ENCODE data around the gene OBSL1. TPM values are rescaled to one million over a fixed set of nuclear protein-coding genes. Genes with fewer than 3 reads are reported as not detected.

OBSL1 gene
- total RNA-seq, 2 donors from 2014 or later = 11.0 to 11.9 TPM

DNA sequence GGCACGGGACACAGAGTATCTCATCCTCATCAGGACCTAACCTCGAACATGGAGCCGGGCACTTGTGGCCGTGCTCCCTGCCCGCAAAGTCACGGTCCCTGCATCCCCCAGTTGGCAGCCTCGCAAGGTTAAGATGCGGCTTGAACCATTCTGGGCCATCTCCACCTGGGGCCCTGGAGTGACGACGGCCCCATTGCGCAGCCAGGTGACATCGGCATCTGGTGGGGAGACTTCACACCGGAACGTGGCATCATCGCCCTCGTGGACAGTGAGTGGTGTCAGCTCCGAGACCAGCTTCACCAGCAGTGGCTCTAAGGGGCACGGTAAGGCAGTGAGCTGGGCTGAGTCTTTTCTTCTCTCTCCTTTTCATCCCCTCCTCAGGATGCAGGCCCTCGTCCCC is 14.9 kb downstream of the OBSL1 start:
- no peak for ATAC-seq
- intact Hi-C loops (cut with DNase I, micrococcal nuclease) = no loop called here

DNA sequence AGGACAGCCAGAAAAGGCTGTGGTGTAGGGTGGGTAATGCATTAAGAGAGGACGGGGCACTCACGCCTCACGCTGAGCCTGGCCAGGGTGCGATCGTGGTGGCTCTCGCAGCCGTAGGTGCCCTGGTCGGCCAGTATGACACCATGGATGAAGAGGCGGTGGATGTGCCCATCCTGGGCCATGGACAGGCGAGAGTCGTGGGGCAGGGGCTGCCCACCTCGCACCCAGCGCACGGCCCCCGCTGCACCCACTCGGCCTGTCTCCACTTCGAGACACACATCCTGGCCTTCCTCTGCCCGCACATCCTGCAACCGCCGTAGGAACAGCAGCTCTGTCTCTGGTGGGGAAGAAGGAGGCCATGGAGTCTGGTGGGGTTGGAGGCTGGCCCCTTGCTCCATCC is 15.4 kb downstream of the OBSL1 start:
- DNase-seq (no peak), ATAC-seq (no peak)
- intact Hi-C loops (cut with DNase I, micrococcal nuclease) = no loop called here

More for the DNA sequence above, 14.9 kb downstream of the OBSL1 start:
- DNase-seq = no peak

DNA sequence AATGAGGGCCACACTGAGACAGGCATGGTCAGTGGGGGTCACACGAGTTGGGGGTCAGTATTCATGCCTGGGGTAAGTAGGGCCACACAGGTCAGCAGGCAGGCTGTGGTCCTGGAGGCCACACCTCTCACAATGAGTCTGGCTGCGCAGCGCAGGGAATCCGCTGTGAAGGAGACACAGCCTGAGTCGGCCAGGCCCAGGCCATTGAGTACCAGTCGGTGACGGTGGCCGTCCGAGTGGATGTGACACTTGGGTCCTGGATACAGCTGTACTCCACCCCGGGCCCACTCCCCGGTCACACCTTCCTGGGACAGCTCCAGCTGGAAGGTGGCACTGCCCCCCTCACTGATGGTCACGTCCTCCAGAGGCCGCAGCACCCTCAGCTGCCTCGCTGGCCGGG is 17.0 kb downstream of the OBSL1 start:
- ATAC-seq (no peak), DNase-seq (no peak)
- intact Hi-C loops (cut with DNase I, micrococcal nuclease) = no loop called here

DNA sequence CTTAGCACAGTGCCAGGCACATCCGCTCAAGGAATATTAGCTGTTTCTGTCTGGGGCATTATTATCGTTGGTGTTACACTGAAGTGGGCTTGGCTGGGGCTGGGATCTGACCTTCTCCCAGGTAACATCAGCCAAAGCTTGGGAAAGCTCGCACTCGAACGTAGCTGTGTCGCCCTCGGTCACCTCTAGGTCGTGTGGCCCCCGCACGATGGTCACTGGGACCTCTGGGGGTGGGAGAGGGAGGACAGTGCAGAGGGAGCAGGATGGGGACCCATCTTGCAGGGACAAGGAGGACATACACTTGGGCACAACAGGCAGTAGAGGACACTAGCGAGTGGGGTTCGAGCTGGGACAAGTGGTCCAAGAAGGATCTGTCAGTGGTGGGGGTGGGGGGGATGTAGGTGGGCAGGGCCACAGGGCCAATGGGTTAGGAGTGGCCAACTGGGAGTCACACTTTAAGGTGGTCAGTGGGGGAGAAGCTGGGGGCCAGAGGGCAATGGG is 17.8 kb downstream of the OBSL1 start:
- intact Hi-C loops (cut with DNase I, micrococcal nuclease) = no loop called here
- DNase-seq (no peak), ATAC-seq (no peak)

DNA sequence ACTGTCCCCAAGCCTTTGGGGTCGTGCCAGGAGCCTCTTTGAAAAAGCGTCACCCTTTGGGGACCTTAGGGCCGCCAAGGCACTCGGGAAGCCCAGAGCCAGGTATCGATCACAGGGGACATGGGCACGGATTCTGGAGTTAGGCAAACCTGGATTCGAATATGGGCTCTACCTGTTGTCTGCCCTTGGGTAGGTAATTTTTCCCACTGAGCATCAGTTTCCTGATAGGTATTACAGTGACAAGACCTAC is 18.2 kb downstream of the OBSL1 start:
- intact Hi-C loops (cut with DNase I, micrococcal nuclease) = no loop called here
- no peak for ATAC-seq

DNA sequence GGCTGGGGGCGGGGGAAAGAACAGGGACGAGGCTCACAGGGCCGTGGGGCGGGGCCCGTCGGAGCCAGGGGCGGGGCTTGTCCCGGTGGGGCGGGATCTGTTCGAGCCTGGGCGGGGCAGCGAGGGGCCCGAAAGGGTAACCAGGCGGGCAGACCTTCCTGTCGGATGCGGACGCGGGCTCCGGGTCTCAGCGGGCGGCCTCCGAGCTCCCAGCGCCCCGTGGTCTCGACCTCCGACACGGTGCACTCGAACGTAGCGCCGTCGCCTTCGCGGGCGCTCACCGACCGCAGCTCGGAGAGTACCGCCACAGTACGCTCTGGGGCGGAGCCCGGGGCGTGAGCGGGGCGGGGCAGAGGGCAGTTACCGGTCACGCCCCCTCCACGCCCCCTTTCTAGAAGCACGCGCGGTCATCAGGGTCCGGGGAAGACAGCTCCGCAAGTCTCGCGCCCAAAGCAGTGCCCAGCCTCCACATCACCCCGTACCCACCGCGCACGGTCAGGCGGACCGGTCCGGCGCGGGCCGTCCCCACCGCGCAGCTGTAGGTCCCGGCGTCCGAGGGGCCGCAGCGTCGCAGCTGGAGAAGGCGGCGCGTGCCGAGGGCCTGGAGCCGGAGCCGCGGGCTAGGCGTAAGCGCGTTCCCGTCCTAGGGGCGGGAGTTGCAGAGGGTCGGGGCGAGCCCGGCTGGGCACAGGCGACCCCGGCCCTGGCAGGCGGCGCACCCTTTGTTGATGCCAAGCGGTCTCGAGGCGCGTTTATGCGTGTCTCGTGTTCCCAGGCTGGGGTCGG is 18.8 kb downstream of the OBSL1 start:
- intact Hi-C loops (cut with DNase I, micrococcal nuclease) = no loop called here
- DNase-seq (peak; percentile 82 to 93), ATAC-seq (peak; percentile 97)

More for the DNA sequence above, 18.2 kb downstream of the OBSL1 start:
- no peak for DNase-seq

DNA sequence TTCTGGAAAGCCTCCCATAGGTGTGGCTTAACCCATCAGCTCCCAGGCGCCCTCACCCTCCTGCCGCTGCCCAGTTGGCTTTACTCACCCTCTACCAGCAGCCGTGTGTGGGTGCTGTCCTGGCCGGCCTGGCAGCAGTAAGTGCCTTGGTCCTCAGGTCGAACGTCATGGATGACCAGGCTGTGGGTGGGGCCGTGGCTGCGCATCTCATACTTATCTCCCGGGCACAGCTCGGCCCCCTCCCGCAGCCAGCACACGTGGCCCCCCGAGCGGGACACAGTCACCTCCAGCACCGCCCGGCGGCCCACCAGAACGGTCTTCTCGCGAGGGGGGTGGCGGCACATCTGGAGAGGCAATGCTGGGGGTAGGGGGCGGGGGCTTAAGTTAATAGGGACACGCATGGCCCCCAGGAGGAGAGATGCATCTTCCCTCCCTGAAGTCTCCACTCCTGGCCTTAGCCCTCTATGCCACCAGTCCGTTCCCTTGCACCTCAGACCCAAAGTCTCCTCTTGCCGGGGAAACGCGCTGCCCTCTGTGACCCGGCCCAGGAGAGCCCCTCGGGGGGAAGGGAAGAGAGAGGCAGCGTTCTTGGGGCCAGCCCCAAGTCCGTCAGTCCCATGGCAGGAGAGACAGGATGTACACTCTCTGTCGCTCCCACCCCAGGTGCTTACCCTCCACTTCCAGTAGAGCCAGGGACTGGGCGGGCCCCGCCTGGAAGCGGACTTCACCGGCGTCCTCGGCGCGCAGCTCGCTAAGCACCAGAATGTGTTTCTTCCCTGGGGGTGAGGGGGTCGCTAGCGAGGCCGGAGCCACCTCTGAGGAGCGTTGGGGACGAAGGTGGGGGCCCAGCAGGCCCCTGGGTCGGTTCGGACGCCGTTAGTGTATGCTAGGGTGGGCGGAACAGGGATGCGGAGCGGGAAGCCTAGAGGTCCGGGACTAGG is 19.6 kb downstream of the OBSL1 start:
- DNase-seq (no peak), ATAC-seq (peak; percentile 19)
- intact Hi-C loops (cut with DNase I, micrococcal nuclease) = no loop called here

DNA sequence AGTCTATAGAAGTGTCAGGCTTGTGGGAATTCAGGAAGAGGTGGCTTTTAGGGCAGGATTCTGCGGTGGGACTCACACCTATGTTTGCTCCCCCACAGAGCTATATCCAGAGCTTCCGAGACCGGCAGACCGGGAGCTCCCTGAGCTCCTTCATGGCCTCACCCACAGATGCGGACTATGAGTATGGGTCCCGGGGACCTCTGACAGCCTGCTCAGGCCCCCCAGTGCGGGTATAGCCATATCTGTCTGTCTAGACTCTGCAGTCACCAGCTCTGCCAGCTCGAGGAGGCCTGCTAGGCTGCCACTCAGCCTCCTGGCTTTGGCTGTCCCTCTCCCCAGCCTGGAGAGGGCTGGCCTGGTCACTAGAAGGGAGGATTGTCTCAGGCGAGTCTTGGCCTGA is 21.7 kb downstream of the OBSL1 start:
- ATAC-seq = no peak

DNA sequence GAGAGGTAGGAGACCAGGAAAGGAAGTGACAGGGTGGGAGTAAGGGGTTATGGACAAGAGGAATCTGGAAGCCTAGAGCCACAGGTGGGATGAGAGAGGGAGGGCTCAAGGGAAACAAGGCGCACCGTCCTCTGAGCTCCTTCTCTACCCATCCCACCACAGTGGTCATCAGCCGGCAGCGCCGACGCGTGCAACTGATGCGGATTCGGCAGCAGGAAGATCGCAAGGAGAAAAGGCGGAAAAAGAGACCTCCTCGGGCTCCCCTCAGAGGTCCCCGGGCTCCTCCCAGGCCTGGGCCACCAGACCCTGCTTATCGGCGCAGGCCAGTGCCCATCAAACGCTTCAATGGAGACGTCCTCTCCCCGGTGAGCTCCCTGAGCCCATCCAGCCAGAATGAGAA is 22.3 kb downstream of the OBSL1 start:
- intact Hi-C loops (cut with DNase I, micrococcal nuclease) = loop anchor here in 1 of 2 donors (10.0 kb wide), 1 partner anchor 96 kb away; no protein-coding TSS in a partner anchor
- no peak for ATAC-seq
- no peak for DNase-seq

More for the DNA sequence above, 21.7 kb downstream of the OBSL1 start:
- no peak for DNase-seq
- intact Hi-C loops (cut with DNase I, micrococcal nuclease) = loop anchor here in 1 of 2 donors (10.0 kb wide), 1 partner anchor 95 kb away; no protein-coding TSS in a partner anchor

DNA sequence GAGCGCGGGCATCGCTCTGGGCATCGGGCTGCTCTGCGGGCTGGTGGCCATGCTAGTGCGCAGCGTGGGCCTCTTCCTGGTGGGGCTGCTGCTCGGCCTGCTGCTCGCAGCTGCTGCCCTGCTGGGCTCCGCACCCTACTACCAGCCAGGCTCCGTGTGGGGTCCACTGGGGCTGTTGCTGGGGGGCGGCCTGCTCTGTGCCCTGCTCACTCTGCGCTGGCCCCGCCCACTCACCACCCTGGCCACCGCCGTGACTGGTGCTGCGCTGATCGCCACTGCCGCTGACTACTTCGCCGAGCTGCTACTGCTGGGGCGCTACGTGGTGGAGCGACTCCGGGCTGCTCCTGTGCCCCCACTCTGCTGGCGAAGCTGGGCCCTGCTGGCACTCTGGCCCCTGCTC is 23.7 kb downstream of the OBSL1 start:
- no peak for DNase-seq
- intact Hi-C loops (cut with DNase I, micrococcal nuclease) = loop anchor here in 1 of 2 donors (10.0 kb wide), 1 partner anchor 97 kb away; no protein-coding TSS in a partner anchor
- ATAC-seq = no peak

DNA sequence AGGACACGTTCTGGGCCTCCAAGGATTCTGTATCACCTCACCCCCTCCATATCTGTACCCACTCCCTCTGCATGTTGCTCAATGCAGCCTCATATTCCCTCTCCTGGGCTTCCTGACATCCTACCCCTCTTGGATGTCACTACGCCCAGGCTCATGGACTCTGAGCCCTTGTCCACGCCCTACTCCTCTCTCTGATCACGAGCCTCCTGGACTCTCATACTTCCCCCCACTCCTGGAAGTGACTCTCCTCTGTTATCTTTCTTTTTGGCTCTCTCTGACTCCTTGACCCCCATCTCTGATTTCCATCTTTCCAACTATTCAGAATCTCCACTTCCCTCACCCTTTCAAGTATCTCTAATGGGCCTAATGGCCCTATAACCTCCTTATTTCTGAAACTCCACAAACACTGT is 25.4 kb downstream of the OBSL1 start:
- ATAC-seq = peak; percentile 7
- intact Hi-C loops (cut with DNase I, micrococcal nuclease) = loop anchor here in 1 of 2 donors (10.0 kb wide), 1 partner anchor 99 kb away; no protein-coding TSS in a partner anchor
- no peak for DNase-seq

DNA sequence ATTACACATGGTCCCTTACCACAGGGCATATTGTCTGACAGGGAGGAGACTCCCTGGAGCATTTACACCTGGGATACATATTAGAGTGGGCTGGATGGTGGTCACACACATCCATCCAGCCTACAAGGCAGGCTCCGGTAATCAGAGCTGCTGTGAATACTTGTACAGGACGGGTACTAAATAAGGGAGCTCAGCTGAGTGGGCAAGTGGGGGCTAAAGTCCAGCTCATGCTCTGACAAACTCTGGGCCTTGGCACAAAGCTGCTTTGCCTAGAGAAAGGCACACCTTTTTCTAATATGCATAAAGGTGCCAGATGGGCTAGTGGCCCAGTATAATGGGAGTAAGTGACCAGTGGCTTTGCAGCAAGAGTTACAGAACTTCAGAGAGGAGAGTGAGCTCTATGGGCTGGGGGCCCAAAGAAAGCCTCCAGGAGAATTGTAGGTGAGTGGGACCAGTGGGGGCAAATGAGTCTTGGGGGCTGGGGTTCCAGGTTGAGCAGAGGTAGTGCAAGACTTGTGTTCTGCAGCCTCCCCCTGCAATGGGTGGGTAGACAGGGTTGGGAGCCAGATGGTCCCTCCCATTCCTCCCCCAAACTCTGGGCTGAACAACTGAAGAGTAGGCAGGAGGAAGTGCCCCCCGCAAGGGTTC is 25.9 kb downstream of the OBSL1 start:
- ATAC-seq = no peak
- no peak for DNase-seq
- intact Hi-C loops (cut with DNase I, micrococcal nuclease) = loop anchor here in 1 of 2 donors (10.0 kb wide), 1 partner anchor 99 kb away; no protein-coding TSS in a partner anchor

DNA sequence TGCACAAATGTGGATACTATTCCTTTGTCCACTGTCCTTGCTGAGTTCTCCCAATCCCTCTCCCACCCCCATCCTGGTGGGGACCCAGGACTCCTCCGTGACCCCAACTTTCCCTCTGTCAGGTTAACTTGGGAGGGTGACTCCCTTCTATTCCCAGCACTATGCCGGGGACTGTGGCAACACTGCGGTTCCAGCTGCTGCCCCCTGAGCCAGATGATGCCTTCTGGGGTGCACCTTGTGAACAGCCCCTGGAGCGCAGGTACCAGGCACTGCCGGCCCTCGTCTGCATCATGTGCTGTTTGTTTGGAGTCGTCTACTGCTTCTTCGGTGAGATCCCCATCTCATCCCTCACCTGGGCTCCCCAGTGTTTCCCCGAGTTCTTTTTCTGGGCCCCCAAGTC is 26.8 kb downstream of the OBSL1 start:
- DNase-seq = no peak
- intact Hi-C loops (cut with DNase I, micrococcal nuclease) = loop anchor here in 1 of 2 donors (10.0 kb wide), 1 partner anchor 100 kb away; no protein-coding TSS in a partner anchor
- no peak for ATAC-seq

DNA sequence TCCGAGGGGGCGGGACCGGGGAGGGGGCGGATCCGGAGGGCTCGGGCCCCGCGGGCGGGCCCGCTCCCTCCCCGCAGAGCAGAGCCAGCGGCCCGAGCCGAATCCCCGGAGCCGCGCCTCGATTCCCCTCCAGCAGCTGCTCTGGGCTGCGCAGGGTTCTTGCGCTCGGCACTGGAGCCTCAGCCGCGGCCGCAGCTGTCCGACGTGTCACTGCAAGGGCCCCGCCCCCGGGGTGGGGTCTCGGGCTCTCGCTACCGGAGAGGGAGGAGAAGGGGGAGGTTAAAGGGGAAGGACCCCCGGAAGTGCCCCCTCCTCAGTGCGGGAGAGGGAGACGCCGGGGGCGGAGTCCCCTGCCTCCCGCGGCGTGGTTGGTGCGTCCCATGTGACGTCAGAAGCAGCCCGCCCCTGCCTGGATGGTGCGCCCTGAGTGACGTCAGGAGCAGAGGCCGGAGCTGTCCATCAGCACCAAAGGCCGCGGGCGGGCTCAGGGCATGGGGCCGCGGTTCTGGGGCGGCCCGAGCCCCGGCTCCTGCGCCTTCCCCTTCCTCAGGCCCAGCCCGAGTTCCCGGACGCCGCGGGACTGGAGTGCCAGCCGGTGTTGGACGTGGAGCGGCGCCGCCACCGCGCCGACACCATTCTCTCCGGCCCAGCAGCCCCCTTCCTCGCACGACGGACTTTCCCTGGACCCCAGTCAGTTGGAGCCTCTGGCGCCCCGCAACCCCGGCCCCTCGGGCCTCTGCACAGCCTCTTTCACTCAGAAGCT is 27.6 kb downstream of the OBSL1 start, which contains the start of the genes CHPF and TMEM198:
CHPF (minus strand) TSS at position 214 of the 763 bp plus-strand sequence. CDS start 271 bp downstream, outside the sequence.
TMEM198 (plus strand) TSS at position 433 of the 763 bp plus-strand sequence. CDS start 700 bp downstream, outside the sequence.
- ATAC-seq = peak; percentile 85
- intact Hi-C loops (cut with DNase I, micrococcal nuclease) = loop anchor here in 1 of 2 donors (10.0 kb wide), 1 partner anchor 101 kb away; no protein-coding TSS in a partner anchor
- DNase-seq = peak; percentile 98

DNA sequence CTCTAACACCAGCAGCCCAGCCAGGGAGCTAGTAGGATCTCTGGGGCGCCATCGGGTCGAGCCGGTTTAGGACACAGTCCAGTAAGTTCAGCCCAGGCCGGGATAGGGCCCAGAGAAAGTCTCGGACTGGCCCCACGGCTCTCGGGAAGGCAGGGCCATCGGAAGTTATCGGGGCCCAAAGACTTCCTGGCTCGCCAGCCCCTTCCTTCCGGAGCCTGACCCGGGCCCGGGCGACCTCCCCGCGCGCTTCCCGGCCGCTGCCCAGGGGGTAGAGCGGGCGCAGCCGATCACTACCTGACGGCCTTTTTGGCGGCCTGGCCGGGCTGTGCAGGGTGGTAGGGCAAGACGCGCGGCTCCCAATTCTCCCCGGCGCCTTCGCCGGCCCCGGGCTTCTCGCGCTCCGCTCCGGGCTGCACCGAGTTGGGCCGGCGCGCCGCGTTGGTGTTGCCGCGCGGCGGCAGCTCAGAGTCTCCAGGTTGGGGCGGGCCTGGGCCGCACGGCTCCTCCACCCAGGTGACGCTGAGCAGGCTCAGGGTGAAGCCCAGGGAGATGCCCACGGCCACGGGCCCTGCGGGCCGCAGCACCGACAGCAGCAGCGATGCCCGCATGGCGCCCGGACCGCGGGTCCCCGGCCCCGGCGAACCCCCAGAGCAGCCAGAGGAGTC is 28.3 kb downstream of the OBSL1 start:
- DNase-seq (peak; percentile 45), ATAC-seq (peak; percentile 58)
- intact Hi-C loops (cut with DNase I, micrococcal nuclease) = loop anchor here in 1 of 2 donors (10.0 kb wide), 1 partner anchor 102 kb away; no protein-coding TSS in a partner anchor

DNA sequence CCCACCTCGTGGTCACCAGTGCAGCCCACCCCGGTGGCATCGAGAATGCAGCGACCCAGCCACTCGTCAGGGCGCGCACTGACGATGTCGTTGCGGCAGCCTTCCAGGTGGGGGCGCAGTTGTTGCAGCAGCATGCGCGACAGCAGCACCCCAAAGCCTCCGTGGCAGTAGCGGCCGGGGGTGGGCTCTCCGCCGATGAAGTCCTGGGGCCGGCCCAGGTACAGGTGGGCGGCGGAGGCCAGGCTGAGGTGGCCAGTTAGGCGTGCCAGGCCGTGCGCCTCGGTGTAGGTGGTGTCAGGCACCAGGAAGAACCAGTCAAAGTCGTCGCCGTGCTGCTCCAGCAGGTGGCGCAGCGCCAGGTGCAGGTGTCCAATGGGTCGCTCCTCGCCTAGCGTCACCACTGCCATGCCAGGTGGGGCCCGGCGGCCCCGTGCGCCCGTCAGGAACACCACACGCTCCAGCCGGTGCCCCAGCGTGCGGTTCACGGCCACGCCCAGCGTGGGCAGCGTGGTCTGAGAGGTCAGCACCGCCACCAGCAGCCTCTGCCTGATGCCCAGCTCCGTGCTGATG is 29.6 kb downstream of the OBSL1 start:
- intact Hi-C loops (cut with DNase I, micrococcal nuclease) = loop anchor here in 1 of 2 donors (10.0 kb wide), 1 partner anchor 103 kb away; no protein-coding TSS in a partner anchor
- DNase-seq (peak; percentile 88 to 93), ATAC-seq (peak; percentile 61)
